Smooth muscle cell of trachea (primary cell): ENCODE measurements around the gene KRTAP22-1. TPM values are rescaled to one million over a fixed set of nuclear protein-coding genes. Genes with fewer than 3 reads are reported as not detected.

Source experiments
- total RNA-seq: library from RNA; depleted of rRNA; stranded (reverse); fragments of >200 nt; gene quantifications from 2 replicates; pipeline ENCODE4 v1.2.1, GENCODE V29; 2014

Gene KRTAP22-1
- not detected in 2 replicates for total RNA-seq

DNA sequence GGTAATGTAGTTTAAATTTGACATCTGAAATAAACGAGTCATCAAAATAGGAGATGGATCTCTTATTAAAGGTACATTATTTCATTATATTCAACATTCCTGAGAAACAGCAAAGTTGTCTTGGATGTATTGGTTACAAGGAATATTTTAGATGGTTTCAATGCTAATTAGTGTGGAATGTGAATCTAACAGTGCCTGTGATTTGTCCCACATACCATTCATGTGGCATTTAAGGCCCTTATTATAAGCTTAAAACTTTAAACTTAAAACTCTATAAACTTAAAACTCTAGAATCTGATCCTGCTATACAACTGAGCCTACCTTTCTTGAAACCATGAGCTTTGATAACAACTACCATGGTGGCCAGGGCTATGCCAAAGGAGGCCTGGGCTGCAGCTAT lies at the start of gene KRTAP22-1:
Gene KRTAP22-1, plus strand, starts transcription at position 301 of the 400 bp plus-strand sequence.

DNA sequence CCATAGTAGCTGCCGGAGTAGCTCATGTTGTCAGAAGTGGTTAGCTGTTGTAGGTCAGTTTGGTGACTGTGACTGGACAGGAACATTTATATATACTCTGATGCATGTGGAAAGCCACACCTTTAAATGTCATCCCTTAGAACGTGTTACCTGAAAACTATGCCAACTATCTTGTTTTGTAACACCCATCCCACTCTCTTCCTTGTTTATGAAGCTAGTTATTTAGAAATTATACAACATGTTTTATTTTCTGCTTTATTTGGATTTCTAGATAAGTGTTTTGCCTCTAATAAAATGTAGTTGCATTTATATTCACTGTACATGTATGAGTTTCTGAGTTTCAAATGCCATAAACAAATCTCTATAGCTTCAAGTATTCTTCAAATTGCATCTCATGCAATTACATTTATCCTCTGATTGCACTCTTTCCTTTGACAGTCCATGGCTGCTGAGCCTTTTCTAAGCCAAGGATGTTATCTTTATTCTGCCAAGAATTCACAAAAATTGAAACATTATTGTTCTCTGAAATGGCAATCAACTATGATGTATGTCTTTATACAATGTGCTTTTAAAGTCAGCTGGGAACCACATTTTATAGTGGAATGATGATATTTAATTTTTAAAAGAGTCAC lies 39.5 kb upstream of the KRTAP22-1 start, which contains the start of gene KRTAP19-7:
Gene KRTAP19-7, minus strand, starts transcription at position 51 of the 632 bp plus-strand sequence. Its CDS starts 25 bp downstream, at position 26.

DNA sequence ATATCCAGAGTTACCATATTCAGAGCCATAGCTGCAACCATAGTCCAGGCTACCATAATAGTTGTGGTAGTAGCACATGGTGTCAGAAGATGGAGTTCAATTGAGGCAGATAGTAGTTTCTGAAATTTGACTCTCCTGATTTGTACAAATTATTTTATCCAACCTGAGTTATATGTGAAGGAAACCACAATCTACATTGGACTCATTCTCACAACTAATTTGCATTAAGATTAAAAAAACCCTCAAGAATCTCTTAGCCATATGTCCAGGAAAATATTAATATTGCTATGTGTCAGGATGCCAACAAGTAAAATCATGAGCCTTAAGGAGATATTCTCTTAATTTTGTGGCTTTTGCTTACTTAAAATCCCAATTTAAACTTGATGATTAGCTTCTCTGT lies 10.6 kb upstream of the KRTAP22-1 start, which contains the start of gene KRTAP22-2:
Gene KRTAP22-2, minus strand, starts transcription at position 101 of the 400 bp plus-strand sequence.

DNA sequence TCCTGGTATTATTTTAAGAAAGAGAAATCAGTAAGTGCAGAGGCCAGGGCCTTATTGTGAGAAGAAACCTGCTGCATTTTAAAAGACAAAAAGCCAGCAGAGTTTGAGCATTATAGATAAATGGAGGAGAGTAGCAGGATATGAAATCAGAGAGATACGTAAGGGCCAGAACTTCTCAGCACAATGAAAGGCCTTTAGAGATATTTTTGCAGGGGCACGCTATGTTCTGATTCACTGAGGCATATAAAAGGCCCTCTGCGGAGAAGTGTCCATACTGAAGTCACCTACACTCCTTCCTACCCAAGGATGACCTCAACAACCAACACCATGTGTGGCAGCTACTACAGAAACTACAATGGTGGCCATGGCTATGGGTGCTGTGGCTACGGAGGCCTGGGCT lies 8.7 kb upstream of the KRTAP22-1 start, which contains the start of gene KRTAP6-3:
Gene KRTAP6-3, plus strand, starts transcription at position 301 of the 400 bp plus-strand sequence. Its CDS starts 6 bp downstream, at position 307.

DNA sequence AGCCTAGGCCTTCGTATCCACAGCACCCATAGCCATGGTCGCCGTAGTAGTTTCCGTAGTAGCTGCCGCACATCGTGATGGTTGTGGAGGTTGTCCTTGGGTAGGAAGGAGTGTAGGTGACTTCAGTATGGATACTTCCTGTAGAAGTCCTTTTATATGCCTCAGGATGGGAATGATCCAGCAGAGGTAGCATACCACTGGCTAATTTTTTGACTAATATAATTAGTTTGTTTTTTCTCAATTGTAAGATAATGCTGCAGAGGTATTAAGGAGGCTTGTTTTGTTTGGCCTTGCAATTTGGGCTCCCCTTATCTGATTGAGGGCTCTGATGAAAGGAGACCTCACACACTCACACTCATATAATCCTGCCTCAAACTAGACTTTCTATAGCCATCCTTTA lies 2.1 kb upstream of the KRTAP22-1 start, which contains the start of gene KRTAP6-2:
Gene KRTAP6-2, minus strand, starts transcription at position 101 of the 400 bp plus-strand sequence. Its CDS starts 28 bp downstream, at position 73.

DNA sequence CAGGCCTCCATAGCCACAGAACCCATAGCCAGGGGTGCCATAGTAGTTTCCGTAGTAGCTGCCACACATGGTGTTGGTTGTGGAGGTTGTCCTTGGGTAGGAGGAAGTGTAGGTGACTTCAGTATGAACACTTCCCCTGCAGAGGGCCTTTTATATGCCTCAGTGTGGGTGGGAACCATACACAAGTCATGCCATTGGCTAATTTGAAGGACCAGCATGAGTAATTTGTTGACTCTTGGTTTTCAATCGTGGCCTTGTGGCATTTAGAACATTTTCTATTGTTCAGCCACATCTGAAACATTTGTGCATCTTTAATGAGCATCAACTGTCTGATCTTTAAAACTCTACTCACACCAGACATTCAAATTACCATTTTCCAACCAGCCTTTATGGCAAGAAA lies 12.9 kb downstream of the KRTAP22-1 start, which contains the start of gene KRTAP6-1:
Gene KRTAP6-1, minus strand, starts transcription at position 95 of the 400 bp plus-strand sequence. Its CDS starts 26 bp downstream, at position 69.

DNA sequence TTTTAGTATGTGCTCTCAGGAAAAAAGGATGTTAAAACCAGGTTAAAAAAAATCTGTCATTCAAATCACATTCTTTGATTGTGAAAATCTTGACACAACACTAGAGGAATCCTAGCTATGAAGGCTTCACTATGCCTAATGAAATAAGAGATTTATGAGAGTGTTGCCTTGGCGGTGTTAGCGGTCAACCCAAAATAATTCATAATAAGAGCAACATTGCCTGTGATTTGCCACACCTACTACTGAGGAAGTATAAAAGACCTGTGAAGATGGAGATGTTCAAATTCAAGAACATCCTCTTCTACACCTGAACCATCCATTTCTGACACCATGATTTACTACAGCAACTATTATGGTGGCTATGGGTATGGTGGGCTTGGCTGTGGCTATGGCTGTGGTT lies 15.2 kb downstream of the KRTAP22-1 start, which contains the start of gene KRTAP20-1:
Gene KRTAP20-1, plus strand, starts transcription at position 301 of the 400 bp plus-strand sequence. Its CDS starts 30 bp downstream, at position 331.

DNA sequence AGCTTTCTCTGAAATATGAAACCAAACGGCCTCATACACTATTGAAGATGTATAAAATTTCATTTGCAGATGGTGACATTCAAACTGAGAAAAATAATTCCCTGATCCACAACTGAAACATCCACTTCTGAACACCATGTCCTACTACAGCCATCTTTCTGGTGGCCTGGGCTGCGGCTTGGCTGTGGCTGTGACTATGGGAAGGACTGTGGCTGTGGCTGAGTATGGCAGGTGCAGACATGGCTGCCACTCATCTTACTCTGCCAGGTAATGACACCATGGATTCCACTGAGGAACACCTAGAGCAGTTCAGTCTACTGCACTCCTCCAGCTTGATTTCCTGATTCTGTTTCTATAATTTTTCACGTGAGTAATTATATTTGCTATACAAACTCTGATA lies 19.6 kb downstream of the KRTAP22-1 start, which contains the start of gene KRTAP20-4:
Gene KRTAP20-4, plus strand, starts transcription at position 106 of the 400 bp plus-strand sequence.

DNA sequence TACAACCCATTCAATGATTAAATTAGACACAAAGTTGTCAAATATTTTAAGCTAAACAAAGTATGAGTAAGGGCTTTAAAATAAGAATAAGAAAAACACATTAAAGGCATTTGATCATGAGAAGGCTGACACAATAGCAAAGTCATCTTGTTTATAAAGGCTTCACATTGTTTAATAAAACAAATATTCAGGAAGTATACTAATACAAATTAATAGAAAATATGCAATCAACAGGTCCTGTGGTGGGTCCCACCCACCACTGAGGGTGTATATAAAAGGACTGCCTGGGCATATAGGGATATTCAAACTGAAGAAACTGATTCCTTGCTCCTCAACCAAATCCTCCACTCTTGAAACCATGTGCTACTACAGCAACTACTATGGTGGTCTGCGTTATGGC lies 34.0 kb downstream of the KRTAP22-1 start, which contains the start of gene KRTAP20-2:
Gene KRTAP20-2, plus strand, starts transcription at position 301 of the 400 bp plus-strand sequence. Its CDS starts 58 bp downstream, at position 359.

DNA sequence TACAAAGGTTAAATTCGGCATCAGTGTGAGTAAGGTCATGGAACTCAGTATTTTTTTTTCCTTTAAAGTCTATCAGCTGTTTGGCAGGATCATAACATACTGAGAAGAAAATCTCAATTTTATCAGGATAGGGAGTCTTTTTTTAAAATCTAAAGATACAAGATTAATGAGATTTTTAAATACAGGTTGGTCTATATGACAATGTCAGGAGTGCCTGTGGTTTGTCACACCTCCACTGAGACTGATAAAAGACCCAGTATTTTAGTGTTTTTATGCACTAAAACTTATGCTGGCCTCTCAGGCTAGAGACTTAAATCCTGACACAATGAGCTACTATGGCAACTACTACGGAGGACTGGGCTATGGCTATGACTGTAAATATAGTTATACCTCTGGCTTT lies 41.7 kb downstream of the KRTAP22-1 start, which contains the start of gene KRTAP20-3:
Gene KRTAP20-3, plus strand, starts transcription at position 301 of the 400 bp plus-strand sequence.

Other genes starting within 250 kb of the KRTAP22-1 start
- not detected in 2 replicates for gene KRTAP13-2, start 228.8 kb upstream of the KRTAP22-1 start, total RNA-seq
- gene KRTAP13-1, start 205.1 kb upstream of the KRTAP22-1 start, total RNA-seq: not detected in 2 replicates
- not detected in 2 replicates for gene KRTAP13-3, start 175.2 kb upstream of the KRTAP22-1 start, total RNA-seq
- gene KRTAP13-4, start 170.9 kb upstream of the KRTAP22-1 start, total RNA-seq: not detected in 2 replicates
- gene KRTAP15-1, start 160.8 kb upstream of the KRTAP22-1 start, total RNA-seq: not detected in 2 replicates
- not detected in 2 replicates for gene KRTAP19-1, start 120.7 kb upstream of the KRTAP22-1 start, total RNA-seq
- not detected in 2 replicates for gene KRTAP19-2, start 113.7 kb upstream of the KRTAP22-1 start, total RNA-seq
- not detected in 2 replicates for gene KRTAP19-3, start 109.1 kb upstream of the KRTAP22-1 start, total RNA-seq
- gene KRTAP19-4, start 103.9 kb upstream of the KRTAP22-1 start, total RNA-seq: not detected in 2 replicates
- not detected in 2 replicates for gene KRTAP19-5, start 98.9 kb upstream of the KRTAP22-1 start, total RNA-seq
- gene KRTAP19-6, start 59.2 kb upstream of the KRTAP22-1 start, total RNA-seq: not detected in 2 replicates
- gene KRTAP19-7, start 39.8 kb upstream of the KRTAP22-1 start, total RNA-seq: not detected in 2 replicates
- gene KRTAP22-2, start 10.7 kb upstream of the KRTAP22-1 start, total RNA-seq: not detected in 2 replicates
- gene KRTAP6-3, start 8.6 kb upstream of the KRTAP22-1 start, total RNA-seq: not detected in 2 replicates
- gene KRTAP6-2, start 2.2 kb upstream of the KRTAP22-1 start, total RNA-seq: not detected in 2 replicates
- not detected in 2 replicates for gene KRTAP6-1, start 12.8 kb downstream of the KRTAP22-1 start, total RNA-seq
- gene KRTAP20-1, start 15.3 kb downstream of the KRTAP22-1 start, total RNA-seq: not detected in 2 replicates
- not detected in 2 replicates for gene KRTAP20-4, start 19.5 kb downstream of the KRTAP22-1 start, total RNA-seq
- not detected in 2 replicates for gene KRTAP20-2, start 34.1 kb downstream of the KRTAP22-1 start, total RNA-seq
- not detected in 2 replicates for gene KRTAP20-3, start 41.8 kb downstream of the KRTAP22-1 start, total RNA-seq
- gene KRTAP21-3, start 117.7 kb downstream of the KRTAP22-1 start, total RNA-seq: not detected in 2 replicates
- gene KRTAP21-2, start 146.2 kb downstream of the KRTAP22-1 start, total RNA-seq: not detected in 2 replicates
- not detected in 2 replicates for gene KRTAP21-1, start 154.3 kb downstream of the KRTAP22-1 start, total RNA-seq
- gene KRTAP8-1, start 212.2 kb downstream of the KRTAP22-1 start, total RNA-seq: not detected in 2 replicates
- gene KRTAP7-1, start 228.7 kb downstream of the KRTAP22-1 start, total RNA-seq: not detected in 2 replicates